CD4-positive, alpha-beta T cell treated with Interferon gamma for 1 hour (primary cell): ENCODE data around the gene SRRM3.
"Not testable (repeated sequence)": the region's sequence is repeated elsewhere in the genome, so short reads cannot be mapped to it uniquely, and the experiment has no call there.

ENCODE experiments used
- DNase-seq: peaks from one replicate; pipeline ENCODE4 v3.0.0-alpha.2; 2020

SRRM3 gene

GRCh38 chr7:76231583-76231982, 29.9 kb downstream of the SRRM3 start:
- no peak for DNase-seq

GRCh38 chr7:76232698-76233097, 31.0 kb downstream of the SRRM3 start:
- DNase-seq: no peak

GRCh38 chr7:76233538-76234281, 32.0 kb downstream of the SRRM3 start:
- no peak for DNase-seq

GRCh38 chr7:76234282-76234584, 32.5 kb downstream of the SRRM3 start:
- no peak for DNase-seq

- peak; percentile 72 for DNase-seq
Measured at GRCh38 chr7:76234931-76235441, 33.3 kb downstream of the SRRM3 start.

- no peak for DNase-seq
Measured at GRCh38 chr7:76236224-76236623, 34.5 kb downstream of the SRRM3 start.

GRCh38 chr7:76238326-76238725, 36.6 kb downstream of the SRRM3 start:
- DNase-seq: no peak

GRCh38 chr7:76241141-76241540, 39.4 kb downstream of the SRRM3 start:
- DNase-seq: no peak

GRCh38 chr7:76242517-76243063, 40.9 kb downstream of the SRRM3 start:
- DNase-seq: not testable (repeated sequence)

GRCh38 chr7:76244781-76245391, 43.2 kb downstream of the SRRM3 start:
- DNase-seq: no peak

- DNase-seq: no peak
Measured at GRCh38 chr7:76246804-76247389, 45.2 kb downstream of the SRRM3 start.

- DNase-seq: no peak
Measured at GRCh38 chr7:76247938-76248337, 46.2 kb downstream of the SRRM3 start.

- DNase-seq: no peak
Measured at GRCh38 chr7:76252021-76252420, 50.3 kb downstream of the SRRM3 start.

- no peak for DNase-seq
Measured at GRCh38 chr7:76254781-76255180, 53.1 kb downstream of the SRRM3 start.

- no peak for DNase-seq
Measured at GRCh38 chr7:76257973-76258372, 56.3 kb downstream of the SRRM3 start.

- DNase-seq: no peak
Measured at GRCh38 chr7:76259124-76260093, 57.7 kb downstream of the SRRM3 start.

GRCh38 chr7:76260171-76260703, 58.5 kb downstream of the SRRM3 start:
- peak; percentile 44 for DNase-seq

GRCh38 chr7:76261329-76261728, 59.6 kb downstream of the SRRM3 start:
- DNase-seq: no peak

GRCh38 chr7:76261931-76262330, 60.2 kb downstream of the SRRM3 start:
- no peak for DNase-seq

GRCh38 chr7:76262683-76263402, 61.1 kb downstream of the SRRM3 start:
- peak; percentile 23 for DNase-seq

- DNase-seq: no peak
Measured at GRCh38 chr7:76265299-76265698, 63.6 kb downstream of the SRRM3 start.
